A549 (cell line): ENCODE results near the gene FAM131B. TPM values are rescaled to one million over a fixed set of nuclear protein-coding genes. Genes with fewer than 3 reads are reported as not detected.

Experiments
- ATAC-seq, 2 experiments: fragments of 200-7000 bp in 1 of 2; fragments of >200 bp in 1 of 2; cut with Nextera tagmentation in 1 of 2; cut with Tn5 transposase in 1 of 2; 3 replicates each; pipeline versions ENCODE4 v1.8.0 to v1.9.1; 2018 to 2020; ENCODE audit warnings: mild to moderate bottlenecking in 1 of 2, moderate library complexity in 1 of 2
- CTCF ChIA-PET: fragments of 300-600 bp; sonication (Branson Sonifier 250); formaldehyde crosslinking; extraction: SDS; loops from one replicate; lab custom pipeline; 2021; ENCODE audit warnings: antibody characterized with exemption, inconsistent platforms; lab: Yijun Ruan, JAX
- POLR2A ChIA-PET: fragments of 350-600 bp; formaldehyde crosslinking; extraction: SDS; loops from one replicate; lab custom pipeline; 2021; ENCODE audit warnings: antibody characterized with exemption, inconsistent platforms; lab: Yijun Ruan, JAX
- DNase-seq, 2 experiments: peaks; one replicate each; pipeline versions ENCODE4 v3.0.0 to v3.0.0-alpha.2; 2011 to 2016; ENCODE audit warnings: low read depth in 1 of 2, low spot score in 1 of 2
- FAIRE-seq: peaks from 2 replicates; lab custom pipeline; 2011; peaks lifted over from hg19 to GRCh38; lab: Jason Lieb, UNC
- H3K27ac ChIP-seq, 2 experiments: fragments of >200 bp; sonication (Bioruptor Twin); formaldehyde crosslinking; 3 replicates each; pipeline ENCODE4 v1.5.1; 2016 to 2017
- H3K4me1 ChIP-seq: fragments of >200 bp; sonication (Bioruptor Twin); formaldehyde crosslinking; 3 replicates; pipeline ENCODE4 v1.6.1; 2016
- H3K4me2 ChIP-seq: fragments of >200 bp; sonication (Bioruptor Twin); formaldehyde crosslinking; 3 replicates; pipeline ENCODE4 v1.6.1; 2016
- H3K4me3 ChIP-seq: fragments of >200 bp; sonication (Bioruptor Twin); formaldehyde crosslinking; 3 replicates; pipeline ENCODE4 v1.5.1; 2016
- H3K9me3 ChIP-seq: fragments of >200 bp; sonication (Bioruptor Twin); formaldehyde crosslinking; 3 replicates; pipeline ENCODE4 v1.6.1; 2016
- BHLHE40 ChIP-seq: IDR thresholded peaks from 2 replicates; pipeline ENCODE4 v1.6.1; 2012; ENCODE audit warnings: low read depth, low read length, inconsistent platforms
- CBX8 ChIP-seq: fragments of 200-600 bp; sonication (generic); IDR thresholded peaks from 2 replicates; pipeline ENCODE4 v1.6.1; 2016
- CHD2 ChIP-seq: fragments of 150-350 bp; IDR thresholded peaks from 2 replicates; pipeline ENCODE4 v1.6.1; 2014; ENCODE audit warnings: low read length; ENCODE audit not compliant: partially characterized antibody
- EHF ChIP-seq: fragments of 250-450 bp; sonication (Bioruptor Pico); IDR thresholded peaks from 2 replicates; pipeline ENCODE4 v1.5.0; 2020; ENCODE audit warnings: mild to moderate bottlenecking
- EP300 ChIP-seq, 2 experiments: fragments of >200 bp; sonication (Bioruptor Twin); formaldehyde crosslinking; IDR thresholded peaks; 2 replicates in 1 of 2; 3 replicates in 1 of 2; pipeline ENCODE4 v1.6.1; 2016 to 2017
- ESRRA ChIP-seq: fragments of 150-350 bp; IDR thresholded peaks from 2 replicates; pipeline ENCODE4 v1.6.1; 2014; ENCODE audit warnings: mild to moderate bottlenecking, low read length, borderline replicate concordance
- FOSB ChIP-seq: fragments of 250-450 bp; sonication (Bioruptor Pico); IDR thresholded peaks from 2 replicates; pipeline ENCODE4 v1.5.0; 2020; ENCODE audit warnings: mild to moderate bottlenecking, moderate library complexity
- FOSL2 ChIP-seq, 2 experiments: fragments of 450-650 bp in 1 of 2; fragments of >200 bp in 1 of 2; sonication (Bioruptor Twin) in 1 of 2; formaldehyde crosslinking; IDR thresholded peaks; 2 replicates each; pipeline versions ENCODE4 v1.5.0 to v1.6.1; 2016 to 2020; ENCODE audit warnings: mild to moderate bottlenecking in 1 of 2, moderate library complexity in 1 of 2
- HES2 ChIP-seq: fragments of >200 bp; sonication (Bioruptor Twin); formaldehyde crosslinking; IDR thresholded peaks from 2 replicates; pipeline ENCODE4 v1.6.1; 2016
- HEYL ChIP-seq: fragments of 250-450 bp; sonication (Bioruptor Pico); IDR thresholded peaks from 2 replicates; pipeline ENCODE4 v1.8.0; 2021; ENCODE audit warnings: mild to moderate bottlenecking, moderate library complexity
- HOXA7 ChIP-seq: fragments of 250-450 bp; sonication (Bioruptor Pico); IDR thresholded peaks from 2 replicates; pipeline ENCODE4 v1.5.0; 2020; ENCODE audit warnings: mild to moderate bottlenecking, moderate library complexity
- HOXB5 ChIP-seq: fragments of 250-450 bp; sonication (Bioruptor Pico); IDR thresholded peaks from 2 replicates; pipeline ENCODE4 v1.5.0; 2020; ENCODE audit warnings: mild to moderate bottlenecking, moderate library complexity
- MAFK ChIP-seq: fragments of 450-650 bp; IDR thresholded peaks from 2 replicates; pipeline ENCODE4 v1.6.1; 2014; ENCODE audit not compliant: partially characterized antibody
- NFE2L2 ChIP-seq: fragments of 150-350 bp; conservative IDR thresholded peaks from 2 replicates; pipeline ENCODE4 v1.6.1; 2014; ENCODE audit warnings: low read length
- POLR2A ChIP-seq: IDR thresholded peaks from 2 replicates; pipeline ENCODE4 v1.6.1; 2012; ENCODE audit warnings: mild to moderate bottlenecking, low read length
- RAD21 ChIP-seq, 2 experiments: fragments of >200 bp in 1 of 2; sonication (Bioruptor Twin) in 1 of 2; formaldehyde crosslinking in 1 of 2; IDR thresholded peaks in 1 of 2; conservative IDR thresholded peaks in 1 of 2; 2 replicates in 1 of 2; 3 replicates in 1 of 2; pipeline ENCODE4 v1.6.1; 2012 to 2018; ENCODE audit warnings: inconsistent platforms in 1 of 2
- REST ChIP-seq: fragments of 200-600 bp; sonication (generic); IDR thresholded peaks from 2 replicates; pipeline ENCODE4 v1.6.1; 2016; ENCODE audit warnings: antibody characterized with exemption, mild to moderate bottlenecking, moderate library complexity
- RFX5 ChIP-seq: fragments of 450-650 bp; IDR thresholded peaks from 2 replicates; pipeline ENCODE4 v1.7.1; 2014; ENCODE audit warnings: antibody characterized with exemption, mild to moderate bottlenecking, moderate library complexity
- ZC3H11A ChIP-seq: fragments of 450-650 bp; IDR thresholded peaks from 2 replicates; pipeline ENCODE4 v1.6.1; 2014; ENCODE audit warnings: antibody characterized with exemption, mild to moderate bottlenecking
- ZFP36 ChIP-seq: fragments of 450-650 bp; IDR thresholded peaks from 2 replicates; pipeline ENCODE4 v1.6.1; 2014; ENCODE audit warnings: borderline replicate concordance; ENCODE audit not compliant: partially characterized antibody
- ZNF302 ChIP-seq: fragments of 250-450 bp; sonication (Bioruptor Pico); IDR thresholded peaks from 2 replicates; pipeline ENCODE4 v1.9.0; 2021; ENCODE audit warnings: inconsistent platforms, mild to moderate bottlenecking, moderate library complexity
- WGBS: methylation state at CpG from one replicate; pipeline ENCODE4 v1.1.6; 2017; ENCODE audit errors: missing lambda C conversion rate; 5-methylcytosine and 5-hydroxymethylcytosine counted together
- polyA plus RNA-seq, 4 experiments: library from polyadenylated mRNA; depleted of rRNA in 3 of 4; stranded (reverse); fragments of >200 nt; fragmentation: RNase III in 1 of 4; extraction: RNeasy Plus Mini Kit Qiagen cat#74134 plus additional on column Dnase treatment in 1 of 4; gene quantifications; 2 replicates in 3 of 4; 3 replicates in 1 of 4; pipeline ENCODE4 v1.2.3, GENCODE V29; 2011 to 2017

Gene FAM131B
- polyA plus RNA-seq, 2 of the 4 experiments (the other 2 are of a cell fraction) = 0.19 to 0.52 TPM

GRCh38 chr7:143352531-143353002 lies 9.9 kb downstream of the FAM131B start (continued):
- TF ChIP-seq REST (no peak), HOXB5 (CRISPR knock-in tag) (no peak), ZNF302 (CRISPR knock-in tag) (no peak), EHF (CRISPR knock-in tag) (no peak), ZC3H11A (no peak), MAFK (no peak), HEYL (CRISPR knock-in tag) (no peak), EP300 (IDR thresholded peaks at IDR 0.05) (no peak), BHLHE40 (no peak), POLR2A (no peak)
- TF ChIP-seq, all 56 proteins: peak for 0

DNA sequence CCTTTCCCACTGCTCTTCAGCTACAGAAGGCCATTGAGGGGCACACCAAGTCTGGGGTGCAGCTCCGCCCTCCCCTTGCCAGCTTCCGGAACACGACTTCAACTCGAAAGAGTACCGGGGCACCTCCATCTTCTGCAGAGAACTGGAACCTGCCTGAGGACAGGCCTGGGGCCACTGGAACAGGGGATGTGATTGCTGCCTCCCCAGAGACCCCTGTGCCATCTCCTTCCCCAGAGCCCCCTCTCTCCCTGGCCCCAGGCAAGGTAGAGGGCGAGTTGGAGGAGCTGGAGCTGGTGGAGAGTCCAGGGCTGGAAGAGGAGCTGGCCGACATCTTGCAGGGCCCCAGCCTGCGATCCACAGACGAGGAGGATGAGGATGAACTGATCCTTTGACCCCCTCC lies 10.9 kb downstream of the FAM131B start:
- CTCF ChIA-PET = no interaction called here

GRCh38 chr7:143351060-143351459 lies 11.5 kb downstream of the FAM131B start:
- no peak for ATAC-seq
- CTCF ChIA-PET = no interaction called here
- Histone ChIP-seq H3K9me3 (no peaks in the 10 kb centered on the region), H3K27ac (no peak overlapping the region)
- TF ChIP-seq CBX8 (no peak), CHD2 (no peak), RFX5 (no peak), FOSL2 (IDR thresholded peaks at IDR 0.05) (no peak), FOSL2 (CRISPR knock-in tag; IDR thresholded peaks at IDR 0.05) (no peak), NFE2L2 (no peak)
- TF ChIP-seq, all 56 proteins: peak for 0
- H3K4me1 ChIP-seq = no peaks in the 10 kb centered on the region
- H3K4me3 ChIP-seq = no peak overlapping the region
- H3K4me2 ChIP-seq = no peak overlapping the region
- POLR2A ChIA-PET = no interaction called here
- 70% methylated on average over 5 of the region's 5 CpGs for WGBS
- DNase-seq (no peak), FAIRE-seq (no peak)

More for the DNA sequence above, 10.9 kb downstream of the FAM131B start:
- WGBS = 90% methylated on average over 8 of the region's 9 CpGs
- Histone ChIP-seq H3K4me1 (no peaks in the 10 kb centered on the region), H3K4me2 (no peak overlapping the region), H3K27ac (no peak overlapping the region), H3K4me3 (no peak overlapping the region), H3K9me3 (no peaks in the 10 kb centered on the region)
- DNase-seq = no peak
- TF ChIP-seq FOSB (CRISPR knock-in tag) (no peak), HES2 (no peak), ESRRA (no peak), HOXA7 (CRISPR knock-in tag) (no peak)
- POLR2A ChIA-PET = no interaction called here
- no peak for FAIRE-seq
- no peak for ATAC-seq

DNA sequence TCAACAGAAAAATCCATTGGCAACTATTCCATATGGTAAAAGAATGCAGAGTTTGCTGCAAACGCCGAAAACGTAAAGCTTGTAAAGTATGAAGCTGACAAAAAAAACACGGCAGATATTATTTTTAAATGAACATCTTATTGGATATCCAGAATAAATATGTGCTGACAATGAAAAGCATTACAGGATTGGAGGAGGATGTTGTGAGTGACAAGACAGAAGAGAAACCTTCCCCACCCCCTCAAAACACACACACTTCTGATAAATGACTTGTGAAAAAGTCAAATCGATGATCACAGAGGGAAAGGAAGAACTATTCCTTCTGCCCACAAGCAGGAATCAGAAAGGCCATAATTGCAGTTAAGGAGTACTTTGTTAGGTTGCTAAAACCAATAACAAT lies 14.6 kb downstream of the FAM131B start:
- H3K9me3 ChIP-seq = no peaks in the 10 kb centered on the region
- no peak for ATAC-seq
- H3K4me2 ChIP-seq = no peak overlapping the region
- no peak overlapping the region for H3K27ac ChIP-seq
- TF ChIP-seq ZFP36 (no peak), RAD21 (conservative IDR thresholded peaks at IDR 0.05 in 1 of 2, IDR thresholded peaks at IDR 0.05 in 1 of 2) (no peak), BHLHE40 (no peak), FOSB (CRISPR knock-in tag) (no peak)
- TF ChIP-seq, all 56 proteins: peak for 0
- ChIA-PET POLR2A (no interaction called here), CTCF (interaction anchor here (0.9 to 2.9 kb wide), 4 partner anchors 9 to 107 kb away, joined by 3 to 9 read pairs (median 6); no protein-coding TSS in a partner anchor)
- FAIRE-seq (no peak), DNase-seq (no peak)
- Histone ChIP-seq H3K4me1 (no peaks in the 10 kb centered on the region), H3K4me3 (no peak overlapping the region)
- WGBS = 71% methylated on average over 5 of the region's 5 CpGs
